Activated CD8-positive, alpha-beta memory T cell treated with anti-CD3 and anti-CD28 coated beads, Interleukin-2, amount 50 U/mL, for 24 hours (primary cell): ENCODE data around the gene PEF1.

ENCODE experiments used
- DNase-seq: peaks from one replicate; pipeline ENCODE4 v3.0.0-alpha.2; 2020; ENCODE audit errors: extremely low read depth

Gene PEF1

GRCh38 chr1:31627930-31628559 lies 16.6 kb downstream of the PEF1 start:
- DNase-seq: no peak

GRCh38 chr1:31627301-31627929 lies 17.3 kb downstream of the PEF1 start:
- DNase-seq: no peak

- no peak for DNase-seq
These were observed 18.2 kb downstream of the PEF1 start for GRCh38 chr1:31626223-31627207.

GRCh38 chr1:31625561-31626222 lies 19.0 kb downstream of the PEF1 start:
- no peak for DNase-seq

- DNase-seq: no peak
These were observed 19.8 kb downstream of the PEF1 start for GRCh38 chr1:31624731-31625514.

GRCh38 chr1:31624309-31624708 lies 20.4 kb downstream of the PEF1 start:
- no peak for DNase-seq

- no peak for DNase-seq
These were observed 21.3 kb downstream of the PEF1 start for GRCh38 chr1:31623365-31623764.

- no peak for DNase-seq
These were observed 22.6 kb downstream of the PEF1 start for GRCh38 chr1:31621847-31622730.

GRCh38 chr1:31621498-31621820 lies 23.2 kb downstream of the PEF1 start:
- no peak for DNase-seq

GRCh38 chr1:31620631-31621497 lies 23.8 kb downstream of the PEF1 start:
- DNase-seq: no peak

GRCh38 chr1:31618916-31619846 lies 25.5 kb downstream of the PEF1 start:
- DNase-seq: no peak

- DNase-seq: no peak
These were observed 26.5 kb downstream of the PEF1 start for GRCh38 chr1:31617916-31618746.

GRCh38 chr1:31617218-31617915 lies 27.3 kb downstream of the PEF1 start, which contains the start of gene HCRTR1:
Gene HCRTR1, plus strand, starts transcription at chr1:31617689. Its CDS starts 1,504 bp downstream, at chr1:31619193.
- no peak for DNase-seq

- DNase-seq: no peak
These were observed 28.7 kb downstream of the PEF1 start for GRCh38 chr1:31615939-31616338.

GRCh38 chr1:31615414-31615813 lies 29.3 kb downstream of the PEF1 start:
- DNase-seq: no peak

GRCh38 chr1:31614414-31615005 lies 30.2 kb downstream of the PEF1 start:
- no peak for DNase-seq
